GM21576 (cell line): ENCODE data around the gene MYO3B.

Experiments
- ATAC-seq: cut with Tn5 transposase; IDR thresholded peaks from one replicate; pipeline ENCODE4 v1.9.1; 2021; ENCODE audit warnings: mild to moderate bottlenecking, moderate library complexity; ENCODE audit not compliant: unreplicated experiment

Gene MYO3B

GRCh38 chr2:170235860-170236679, 58.1 kb downstream of the MYO3B start:
- ATAC-seq, result no peak

GRCh38 chr2:170236680-170237047, 58.7 kb downstream of the MYO3B start:
- ATAC-seq, result no peak

- ATAC-seq, result no peak
Observed at GRCh38 chr2:170237572-170238120, 59.7 kb downstream of the MYO3B start.

- no peak for ATAC-seq
Observed at GRCh38 chr2:170238776-170239175, 60.8 kb downstream of the MYO3B start.

- no peak for ATAC-seq
Observed at GRCh38 chr2:170240629-170241028, 62.7 kb downstream of the MYO3B start.

GRCh38 chr2:170241756-170242155, 63.8 kb downstream of the MYO3B start:
- ATAC-seq, result no peak

- ATAC-seq, result no peak
Observed at GRCh38 chr2:170243118-170243837, 65.3 kb downstream of the MYO3B start.

- no peak for ATAC-seq
Observed at GRCh38 chr2:170243898-170244297, 66.0 kb downstream of the MYO3B start.

GRCh38 chr2:170244555-170244954, 66.6 kb downstream of the MYO3B start:
- no peak for ATAC-seq

GRCh38 chr2:170245312-170245711, 67.4 kb downstream of the MYO3B start:
- no peak for ATAC-seq

- no peak for ATAC-seq
Observed at GRCh38 chr2:170247333-170247732, 69.4 kb downstream of the MYO3B start.

GRCh38 chr2:170247882-170248393, 70.0 kb downstream of the MYO3B start:
- ATAC-seq, result no peak

- ATAC-seq, result no peak
Observed at GRCh38 chr2:170248574-170249393, 70.8 kb downstream of the MYO3B start.

- ATAC-seq, result no peak
Observed at GRCh38 chr2:170249761-170250160, 71.8 kb downstream of the MYO3B start.

- ATAC-seq, result no peak
Observed at GRCh38 chr2:170250584-170250983, 72.6 kb downstream of the MYO3B start.

- no peak for ATAC-seq
Observed at GRCh38 chr2:170252414-170252813, 74.5 kb downstream of the MYO3B start.

- ATAC-seq, result no peak
Observed at GRCh38 chr2:170253721-170254230, 75.8 kb downstream of the MYO3B start.

GRCh38 chr2:170254293-170254732, 76.4 kb downstream of the MYO3B start:
- ATAC-seq, result no peak

- no peak for ATAC-seq
Observed at GRCh38 chr2:170255137-170255536, 77.2 kb downstream of the MYO3B start.

- ATAC-seq, result no peak
Observed at GRCh38 chr2:170255971-170256370, 78.0 kb downstream of the MYO3B start.

GRCh38 chr2:170258382-170258781, 80.4 kb downstream of the MYO3B start:
- no peak for ATAC-seq
